Stimulated activated CD8-positive, alpha-beta memory T cell treated with anti-CD3 and anti-CD28 coated beads, Interleukin-7, amount 100 ng/mL, for 4 hours (primary cell): ENCODE measurements around the gene CDAN1.

ENCODE experiments used
- DNase-seq, 2 donors: peaks; one replicate each; pipeline ENCODE4 v3.0.0-alpha.2; 2020; ENCODE audit warnings: low read depth in 2 of 2

The CDAN1 gene

GRCh38 chr15:42733027-42733426, 3.9 kb downstream of the CDAN1 start:
- no peak for DNase-seq

GRCh38 chr15:42732095-42732827, 4.7 kb downstream of the CDAN1 start:
- no peak for DNase-seq

- no peak for DNase-seq
Measured at GRCh38 chr15:42731461-42731860, 5.5 kb downstream of the CDAN1 start.

GRCh38 chr15:42730536-42730935, 6.4 kb downstream of the CDAN1 start:
- no peak for DNase-seq

GRCh38 chr15:42730135-42730534, 6.8 kb downstream of the CDAN1 start:
- no peak for DNase-seq

GRCh38 chr15:42729409-42729808, 7.5 kb downstream of the CDAN1 start:
- DNase-seq, result no peak

- DNase-seq, result no peak
Measured at GRCh38 chr15:42728972-42729371, 8.0 kb downstream of the CDAN1 start.

- no peak for DNase-seq
Measured at GRCh38 chr15:42728560-42728959, 8.4 kb downstream of the CDAN1 start.

- no peak for DNase-seq
Measured at GRCh38 chr15:42727750-42728381, 9.1 kb downstream of the CDAN1 start.

GRCh38 chr15:42726114-42726513, 10.8 kb downstream of the CDAN1 start:
- DNase-seq, result no peak

- no peak for DNase-seq
Measured at GRCh38 chr15:42725331-42725903, 11.5 kb downstream of the CDAN1 start.

- DNase-seq, result no peak
Measured at GRCh38 chr15:42724276-42724675, 12.7 kb downstream of the CDAN1 start.

GRCh38 chr15:42723068-42723467, 13.9 kb downstream of the CDAN1 start:
- no peak for DNase-seq

- DNase-seq, result no peak
Measured at GRCh38 chr15:42721916-42722315, 15.0 kb downstream of the CDAN1 start.

GRCh38 chr15:42721016-42721415, 15.9 kb downstream of the CDAN1 start:
- no peak for DNase-seq

- no peak for DNase-seq
Measured at GRCh38 chr15:42720071-42720470, 16.9 kb downstream of the CDAN1 start.

- DNase-seq, result no peak
Measured at GRCh38 chr15:42719043-42719442, 17.9 kb downstream of the CDAN1 start.

- no peak for DNase-seq
Measured at GRCh38 chr15:42716626-42717025, 20.3 kb downstream of the CDAN1 start.

- no peak for DNase-seq
Measured at GRCh38 chr15:42716125-42716524, 20.8 kb downstream of the CDAN1 start.

GRCh38 chr15:42712584-42712983, 24.3 kb downstream of the CDAN1 start:
- no peak for DNase-seq

- no peak for DNase-seq
Measured at GRCh38 chr15:42711746-42712145, 25.2 kb downstream of the CDAN1 start.

- DNase-seq, result no peak
Measured at GRCh38 chr15:42710662-42711061, 26.3 kb downstream of the CDAN1 start.

- DNase-seq, result no peak
Measured at GRCh38 chr15:42707873-42708544, 28.9 kb downstream of the CDAN1 start.
